Measurements from ENCODE around the gene EDC3.
"Not testable (repeated sequence)": the region's sequence is repeated elsewhere in the genome, so short reads cannot be mapped to it uniquely, and the experiment has no call there.

The EDC3 gene

DNA sequence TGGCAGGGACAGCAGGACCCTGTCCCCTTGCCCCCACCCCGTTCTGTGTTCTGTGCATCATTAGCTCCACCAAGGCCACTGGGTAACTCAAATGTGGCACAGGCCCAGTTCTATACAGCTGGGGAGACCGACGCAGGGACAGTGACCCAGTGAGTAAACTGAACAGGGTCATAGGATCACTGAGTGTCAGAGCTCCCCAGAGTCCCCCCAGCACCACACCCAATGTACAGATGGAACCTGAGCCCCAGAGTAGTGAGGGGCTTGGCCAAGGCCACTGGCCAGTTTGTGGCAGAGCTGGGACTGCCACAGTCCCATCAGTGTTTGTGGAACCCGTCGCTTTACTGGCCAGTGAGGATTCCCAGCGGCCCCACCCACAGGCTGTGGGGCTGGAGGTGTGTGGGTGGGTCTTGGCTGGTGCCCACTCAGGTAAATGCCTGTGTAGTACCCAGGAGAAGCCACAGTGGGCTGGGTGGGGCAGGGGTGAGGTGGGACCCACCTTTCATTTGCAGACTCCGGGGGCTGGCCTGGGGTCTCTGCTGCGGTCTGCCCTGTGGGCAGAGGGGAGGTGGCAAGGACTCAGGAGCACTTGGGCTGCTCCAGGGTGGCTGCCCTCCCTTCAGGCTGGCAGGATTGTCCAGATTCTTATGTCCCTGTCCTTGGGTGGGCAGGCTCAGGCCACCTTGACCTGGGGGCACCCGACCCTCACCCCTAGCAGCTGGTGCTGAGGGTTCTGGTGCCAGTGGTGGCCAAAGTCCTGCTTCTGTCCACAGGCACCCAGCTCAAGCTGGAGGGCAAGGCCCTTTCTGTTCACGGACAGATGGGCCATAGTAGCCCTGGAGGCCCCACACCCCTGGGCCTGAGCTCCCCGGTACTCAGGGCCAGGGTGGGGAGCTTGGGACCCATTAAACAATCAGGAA, 91.8 kb downstream of the EDC3 start:
- peaks cover 8% of the 10 kb centered on the region for H3K27me3 Mint-ChIP-seq (ENCODE audit: low read depth)
- no peaks in the 10 kb centered on the region for H3K4me1 Mint-ChIP-seq

DNA sequence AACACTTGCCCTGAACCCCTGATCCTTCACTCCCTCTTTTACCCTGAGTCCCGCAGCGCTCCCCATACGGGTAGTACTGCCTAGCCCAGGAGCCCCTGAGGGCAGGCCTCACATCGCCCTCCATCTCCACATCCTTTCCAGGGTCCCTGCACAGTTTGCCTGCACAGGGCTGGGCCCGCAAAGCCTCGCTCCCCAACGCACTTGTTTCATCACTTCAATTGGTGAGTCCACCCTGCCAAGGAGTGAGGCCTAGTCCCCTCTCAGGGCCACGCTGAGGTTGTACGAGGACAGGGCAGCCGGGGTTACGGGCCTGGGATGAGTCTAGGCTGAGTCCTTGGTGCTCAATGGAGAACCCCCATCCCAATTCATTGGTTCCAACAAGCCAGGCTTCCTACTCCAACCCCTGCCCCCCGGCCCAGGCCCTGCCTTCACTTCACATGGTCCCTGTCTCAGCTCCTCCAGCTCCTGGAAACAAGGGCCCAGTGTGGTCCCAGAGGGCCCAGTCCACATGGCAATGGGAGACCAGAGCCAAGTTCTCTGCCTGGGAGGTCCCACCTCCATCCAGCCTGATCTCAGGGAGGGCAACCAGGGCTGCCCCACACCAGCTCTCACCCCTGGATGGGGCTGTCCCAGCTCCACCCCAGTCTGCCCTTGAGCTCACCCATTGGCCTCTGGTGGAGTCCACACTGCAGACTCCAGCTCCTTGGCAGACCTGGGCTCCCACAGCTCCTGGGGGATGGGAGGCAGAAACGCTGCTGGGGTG, 92.6 kb downstream of the EDC3 start:
- H3K4me1 Mint-ChIP-seq, result peaks cover 5% of the 10 kb centered on the region
- TF ChIP-seq CTCF (IDR thresholded peaks at IDR 0.05; ENCODE audit: unreplicated experiment in 3 of 3), result no peak
- H3K9me3 Mint-ChIP-seq, result no peaks in the 10 kb centered on the region
- no peak overlapping the region for H3K4me3 Mint-ChIP-seq
- peaks cover 8% of the 10 kb centered on the region for H3K27me3 Mint-ChIP-seq (ENCODE audit: low read depth)
- peaks cover 10% of the 10 kb centered on the region for H3K36me3 Mint-ChIP-seq (ENCODE audit: low read depth)
- H3K27ac Mint-ChIP-seq, result no peak overlapping the region

More for the DNA sequence above, 91.8 kb downstream of the EDC3 start:
- H3K9me3 Mint-ChIP-seq, result no peaks in the 10 kb centered on the region
- no peak overlapping the region for H3K4me3 Mint-ChIP-seq
- no peak for TF ChIP-seq CTCF (IDR thresholded peaks at IDR 0.05; ENCODE audit: unreplicated experiment in 3 of 3)
- H3K36me3 Mint-ChIP-seq (ENCODE audit: low read depth), result peaks cover 2% of the 10 kb centered on the region
- H3K27ac Mint-ChIP-seq, result no peak overlapping the region

GRCh38 chr15:74599156-74599555, 96.7 kb downstream of the EDC3 start:
- H3K4me1 Mint-ChIP-seq, result peaks cover 10% of the 10 kb centered on the region

DNA sequence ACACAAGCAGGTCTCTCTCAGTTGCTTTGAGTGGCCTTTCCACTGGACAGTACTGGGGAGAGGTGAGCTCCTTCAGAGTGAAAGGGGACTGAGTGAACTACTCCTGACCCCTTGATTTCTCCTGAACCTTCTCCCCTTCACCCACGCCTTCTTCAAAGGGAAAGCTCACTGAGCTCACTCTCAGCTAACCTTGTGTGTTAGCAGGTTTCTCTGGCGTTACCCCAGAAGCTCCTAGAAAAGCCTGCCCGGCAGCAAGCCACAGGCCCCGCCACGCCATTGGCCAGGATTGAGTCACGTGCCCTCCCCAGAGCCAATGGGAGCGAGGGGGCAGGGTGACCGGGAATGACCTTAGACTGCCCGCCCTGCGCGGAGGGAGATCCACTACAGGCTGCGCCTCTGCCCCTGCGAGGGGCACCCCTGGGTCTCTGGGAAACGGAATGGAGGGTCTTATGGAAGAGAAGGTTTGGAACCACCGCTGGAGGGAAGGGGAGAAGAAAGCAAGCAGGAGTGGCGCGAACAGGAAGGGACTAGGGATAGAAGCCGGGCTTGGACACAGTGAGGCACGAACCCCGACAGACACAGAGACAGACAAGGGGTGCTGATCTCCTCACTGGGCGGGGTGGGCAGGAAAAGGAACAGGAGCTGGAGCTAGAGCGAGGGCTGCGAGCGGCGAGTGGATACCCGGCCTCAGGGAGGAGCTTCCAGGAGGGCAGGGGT, 97.5 kb downstream of the EDC3 start:
- H3K36me3 Mint-ChIP-seq (ENCODE audit: low read depth), result peaks cover 35% of the 10 kb centered on the region
- peaks cover 10% of the 10 kb centered on the region for H3K4me1 Mint-ChIP-seq
- TF ChIP-seq CTCF (IDR thresholded peaks at IDR 0.05; ENCODE audit: unreplicated experiment in 3 of 3), result no peak
- H3K4me3 Mint-ChIP-seq, result peak overlapping the region; percentile 88 to 90 (median 89)
- peak overlapping the region; percentile 83 to 91 (median 90) for H3K27ac Mint-ChIP-seq
- no peaks in the 10 kb centered on the region for H3K27me3 Mint-ChIP-seq (ENCODE audit: low read depth)
- H3K9me3 Mint-ChIP-seq, result no peaks in the 10 kb centered on the region

More at GRCh38 chr15:74599156-74599555, 96.7 kb downstream of the EDC3 start:
- no peaks in the 10 kb centered on the region for H3K9me3 Mint-ChIP-seq
- TF ChIP-seq CTCF (IDR thresholded peaks at IDR 0.05; ENCODE audit: unreplicated experiment in 3 of 3), result no peak
- H3K4me3 Mint-ChIP-seq, result no peak overlapping the region
- peaks cover 30% of the 10 kb centered on the region for H3K36me3 Mint-ChIP-seq (ENCODE audit: low read depth)
- H3K27ac Mint-ChIP-seq, result no peak overlapping the region
- H3K27me3 Mint-ChIP-seq (ENCODE audit: low read depth), result no peaks in the 10 kb centered on the region

DNA sequence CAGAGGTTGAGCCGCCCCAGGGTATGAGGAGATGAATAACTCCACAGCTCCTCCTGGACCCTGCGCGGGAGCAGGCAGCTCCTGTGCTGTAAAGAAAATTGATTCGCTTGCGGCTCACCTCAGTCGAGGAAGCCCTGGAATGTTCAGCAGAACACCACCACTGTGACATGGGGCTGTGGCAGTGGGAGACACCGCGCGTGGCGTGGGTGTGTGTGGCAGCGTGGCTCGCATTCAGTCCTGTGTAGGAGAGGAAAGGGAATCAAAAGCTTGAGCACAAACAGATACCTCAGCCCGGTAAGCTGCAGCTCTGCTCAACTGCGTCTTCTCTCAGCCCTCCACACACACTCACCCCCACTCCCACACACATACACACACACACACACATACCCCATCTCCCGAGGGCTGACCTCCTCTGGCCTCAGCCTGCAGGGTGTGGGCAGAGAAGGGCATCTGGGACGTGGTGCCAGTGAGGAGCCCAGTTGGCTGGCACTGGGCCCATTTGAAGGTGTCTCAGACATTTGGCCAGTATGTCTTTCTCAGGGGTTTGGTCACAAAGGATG, 98.6 kb downstream of the EDC3 start:
- peaks cover 10% of the 10 kb centered on the region for H3K4me1 Mint-ChIP-seq
- H3K9me3 Mint-ChIP-seq; H3K4me3 Mint-ChIP-seq; H3K27ac Mint-ChIP-seq; H3K27me3 Mint-ChIP-seq (ENCODE audit: low read depth): not testable (repeated sequence)
- peaks cover 44% of the 10 kb centered on the region for H3K36me3 Mint-ChIP-seq (ENCODE audit: low read depth)

DNA sequence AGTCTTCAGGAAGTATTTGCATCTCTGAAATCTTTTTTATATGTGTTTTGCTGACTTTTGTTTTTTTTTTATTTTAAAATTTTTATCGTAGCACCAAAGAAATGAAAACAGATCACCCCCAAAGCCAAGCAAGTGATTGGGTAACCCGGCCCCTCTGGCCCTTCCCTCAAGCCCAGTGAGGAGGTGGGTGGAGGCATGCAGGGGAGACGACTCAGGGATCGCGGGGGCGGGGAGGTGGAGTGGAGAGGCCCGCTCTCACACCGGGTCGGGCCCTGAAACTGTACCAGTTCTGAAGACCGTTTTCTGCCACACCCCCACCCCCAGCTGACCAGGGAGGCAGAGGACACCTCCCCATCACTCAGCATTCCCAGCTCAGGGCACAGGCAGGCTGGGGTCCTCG, 99.1 kb downstream of the EDC3 start:
- peak overlapping the region in 1 of 3 experiments; percentile 55 for H3K27ac Mint-ChIP-seq
- H3K4me1 Mint-ChIP-seq, result peaks cover 10% of the 10 kb centered on the region
- H3K4me3 Mint-ChIP-seq; H3K9me3 Mint-ChIP-seq; H3K27me3 Mint-ChIP-seq (ENCODE audit: low read depth): not testable (repeated sequence)
- H3K36me3 Mint-ChIP-seq (ENCODE audit: low read depth), result peaks cover 49% of the 10 kb centered on the region
